H9 (cell line): ENCODE measurements around the gene PLEKHA8. TPM values are rescaled to one million over a fixed set of nuclear protein-coding genes. Genes with fewer than 3 reads are reported as not detected.

Source experiments
- DNase-seq: peaks from one replicate; pipeline ENCODE4 v3.0.0-alpha.2; 2017
- H2AFZ ChIP-seq: one replicate; pipeline ENCODE4 v1.6.1; 2013; ENCODE audit warnings: mild to moderate bottlenecking, low read length, control low read depth, moderate library complexity
- H2AK5ac ChIP-seq: 2 replicates; pipeline ENCODE4 v1.6.1; 2013; ENCODE audit warnings: low read length, control low read depth, mixed read lengths; ENCODE audit not compliant: insufficient read length
- H2BK120ac ChIP-seq: one replicate; pipeline ENCODE4 v1.6.1; 2013; ENCODE audit warnings: low read depth, mild to moderate bottlenecking, low read length, control low read depth, inconsistent platforms; ENCODE audit not compliant: poor library complexity, severe bottlenecking
- H2BK12ac ChIP-seq: 2 replicates; pipeline ENCODE4 v1.6.1; 2013; ENCODE audit warnings: low read length, control low read depth, mixed read lengths, low read depth; ENCODE audit not compliant: insufficient read length
- H2BK15ac ChIP-seq: 2 replicates; pipeline ENCODE4 v1.6.1; 2013; ENCODE audit warnings: low read depth, low read length, control low read depth
- H2BK20ac ChIP-seq: one replicate; pipeline ENCODE4 v1.6.1; 2013; ENCODE audit warnings: low read depth, mild to moderate bottlenecking, low read length, control low read depth, inconsistent platforms; ENCODE audit not compliant: poor library complexity, severe bottlenecking
- H2BK5ac ChIP-seq: 2 replicates; pipeline ENCODE4 v1.6.1; 2013; ENCODE audit warnings: low read length, control low read depth, mixed read lengths; ENCODE audit not compliant: insufficient read length
- H3K14ac ChIP-seq: 2 replicates; pipeline ENCODE4 v1.6.1; 2013; ENCODE audit warnings: low read length, control low read depth; ENCODE audit not compliant: insufficient read depth
- H3K18ac ChIP-seq: 2 replicates; pipeline ENCODE4 v1.6.1; 2013; ENCODE audit warnings: low read depth, mild to moderate bottlenecking, mixed read lengths, low read length, control low read depth; ENCODE audit not compliant: insufficient read length
- H3K23ac ChIP-seq: 2 replicates; pipeline ENCODE4 v1.6.1; 2013; ENCODE audit warnings: low read length, control low read depth, mixed read lengths, low read depth; ENCODE audit not compliant: insufficient read length
- H3K23me2 ChIP-seq: 2 replicates; pipeline ENCODE4 v1.6.1; 2013; ENCODE audit warnings: low read depth, mild to moderate bottlenecking, mixed read lengths, low read length, control low read depth; ENCODE audit not compliant: insufficient read length, poor library complexity, severe bottlenecking
- H3K27ac ChIP-seq: 2 replicates; pipeline ENCODE4 v1.5.1; 2013; ENCODE audit warnings: low read length, control low read depth, mixed read lengths, low read depth; ENCODE audit not compliant: insufficient read length
- H3K27me3 ChIP-seq: 2 replicates; pipeline ENCODE4 v1.6.1; 2013; ENCODE audit warnings: low read length, control low read depth, inconsistent platforms; ENCODE audit not compliant: insufficient read depth
- H3K4ac ChIP-seq: 2 replicates; pipeline ENCODE4 v1.6.1; 2013; ENCODE audit warnings: low read depth, mild to moderate bottlenecking, control low read depth, inconsistent platforms, low read length, moderate library complexity
- H3K4me1 ChIP-seq: 2 replicates; pipeline ENCODE4 v1.6.1; 2013; ENCODE audit warnings: low read length, control low read depth, inconsistent platforms; ENCODE audit not compliant: insufficient read depth
- H3K4me2 ChIP-seq: 2 replicates; pipeline ENCODE4 v1.6.1; 2013; ENCODE audit warnings: low read length, control low read depth, mixed read lengths; ENCODE audit not compliant: insufficient read length, insufficient read depth
- H3K56ac ChIP-seq: 2 replicates; pipeline ENCODE4 v1.6.1; 2013; ENCODE audit warnings: low read depth, mild to moderate bottlenecking, mixed read lengths, low read length, control low read depth; ENCODE audit not compliant: insufficient read length
- H3K79me1 ChIP-seq: 2 replicates; pipeline ENCODE4 v1.6.1; 2013; ENCODE audit warnings: low read depth, mild to moderate bottlenecking, moderate library complexity, low read length, control low read depth, inconsistent platforms; ENCODE audit not compliant: insufficient read depth, poor library complexity, severe bottlenecking
- H3K79me2 ChIP-seq: 2 replicates; pipeline ENCODE4 v1.6.1; 2013; ENCODE audit warnings: low read length, control low read depth, inconsistent platforms; ENCODE audit not compliant: insufficient read depth
- H3K9ac ChIP-seq: 2 replicates; pipeline ENCODE4 v1.6.1; 2013; ENCODE audit warnings: low read length, control low read depth, mixed read lengths; ENCODE audit not compliant: insufficient read length; ENCODE audit errors: extremely low read depth
- H3K9me3 ChIP-seq: one replicate; pipeline ENCODE4 v1.6.1; 2013; ENCODE audit warnings: low read depth, low read length, inconsistent platforms; ENCODE audit not compliant: control insufficient read depth
- H3T11ph ChIP-seq: one replicate; pipeline ENCODE4 v1.6.1; 2013; ENCODE audit warnings: mild to moderate bottlenecking, low read length, control low read depth, inconsistent platforms
- H4K20me1 ChIP-seq: one replicate; pipeline ENCODE4 v1.6.1; 2013; ENCODE audit not compliant: control insufficient read depth, insufficient read length, insufficient read depth
- H4K5ac ChIP-seq: 2 replicates; pipeline ENCODE4 v1.6.1; 2013; ENCODE audit warnings: low read depth, mild to moderate bottlenecking, mixed read lengths, low read length, control low read depth; ENCODE audit not compliant: insufficient read length
- H4K8ac ChIP-seq: replicated peaks from 2 replicates; pipeline ENCODE4 v1.6.1; 2013; ENCODE audit warnings: low read length, control low read depth, mixed read lengths, low read depth; ENCODE audit not compliant: insufficient read length
- H4K91ac ChIP-seq: 2 replicates; pipeline ENCODE4 v1.6.1; 2013; ENCODE audit warnings: low read depth, mild to moderate bottlenecking, moderate library complexity, mixed read lengths, low read length, control low read depth; ENCODE audit not compliant: insufficient read length
- H3K27ac Mint-ChIP-seq, 3 experiments: 2 replicates in 2 of 3; 3 replicates in 1 of 3; pipeline ENCODE4 v1.8.0; 2020 to 2021; ENCODE audit warnings: mixed read lengths in 3 of 3, mild to moderate bottlenecking in 1 of 3, moderate library complexity in 1 of 3
- H3K27me3 Mint-ChIP-seq: 2 replicates; pipeline ENCODE4 v1.8.0; 2021; ENCODE audit warnings: low read depth, mild to moderate bottlenecking, moderate library complexity, mixed read lengths
- H3K36me3 Mint-ChIP-seq, 3 experiments: 2 replicates in 2 of 3; 3 replicates in 1 of 3; pipeline ENCODE4 v1.8.0; 2020 to 2021; ENCODE audit warnings: low read depth in 3 of 3, mixed read lengths in 3 of 3; ENCODE audit not compliant: insufficient read depth in 1 of 3
- H3K4me1 Mint-ChIP-seq, 2 experiments: 2 replicates each; pipeline ENCODE4 v1.8.0; 2020; ENCODE audit warnings: mixed read lengths in 2 of 2
- H3K4me3 Mint-ChIP-seq, 2 experiments: 2 replicates in 1 of 2; 3 replicates in 1 of 2; pipeline ENCODE4 v1.8.0; 2020 to 2021; ENCODE audit warnings: mild to moderate bottlenecking in 2 of 2, mixed read lengths in 2 of 2, moderate library complexity in 1 of 2
- H3K9me3 Mint-ChIP-seq, 2 experiments: 2 replicates in 1 of 2; 3 replicates in 1 of 2; pipeline ENCODE4 v1.8.0; 2020; ENCODE audit warnings: mild to moderate bottlenecking in 2 of 2, mixed read lengths in 2 of 2, moderate library complexity in 1 of 2
- WGBS: extraction: QIAGEN DNeasy Blood & Tissue Kit; methylation state at CpG from one replicate; pipeline ENCODE4 v1.1.7; 2013; ENCODE audit warnings: missing lambda C conversion rate, low lambda C conversion rate, mixed read lengths; ENCODE audit not compliant: insufficient read length; ENCODE audit errors: extremely low coverage; 5-methylcytosine and 5-hydroxymethylcytosine counted together
- total RNA-seq: library from RNA; stranded (reverse); gene quantifications from 2 replicates; pipeline ENCODE4 v1.2.1, GENCODE V29; 2021
- TF ChIP-seq, protein P1 (sequence below): fragments of 200-600 bp; sonication (generic); conservative IDR thresholded peaks from 3 replicates; pipeline ENCODE4 v1.8.0; 2021; ENCODE audit warnings: antibody characterized with exemption, mild to moderate bottlenecking

The PLEKHA8 gene
- total RNA-seq, 1 experiment from 2014 or later = 37.0 TPM

DNA sequence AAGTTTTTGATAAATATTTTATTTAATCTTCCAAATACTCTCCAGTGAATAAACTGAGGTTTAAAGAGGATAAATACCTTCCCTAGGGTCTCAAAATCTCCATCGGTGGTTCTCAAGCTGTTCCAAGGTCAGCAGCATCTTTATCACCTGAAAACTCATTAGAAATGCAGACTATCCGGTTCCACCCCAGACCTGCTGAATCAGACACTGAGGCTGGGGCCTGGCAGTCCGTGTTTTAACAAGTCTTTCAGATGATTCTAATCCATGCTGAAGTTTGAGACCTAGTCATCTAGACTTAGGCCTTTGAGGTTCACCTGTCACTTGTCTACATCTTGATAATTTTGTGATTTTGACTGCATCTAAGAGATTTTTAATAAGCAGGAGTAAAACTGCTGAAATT, 37.5 kb downstream of the PLEKHA8 start:
- Histone ChIP-seq H3K9me3 (no peaks in the 10 kb centered on the region), H3K18ac (no peak overlapping the region), H3K4me1 (no peaks in the 10 kb centered on the region), H3T11ph (no peak overlapping the region), H3K27ac (no peak overlapping the region), H3K79me2 (no peaks in the 10 kb centered on the region), H3K27me3 (no peaks in the 10 kb centered on the region), H4K5ac (no peak overlapping the region), H3K9ac (no peak overlapping the region), H3K56ac (no peak overlapping the region), H2BK12ac (no peak overlapping the region), H3K23ac (no peak overlapping the region), H3K14ac (no peak overlapping the region), H2BK120ac (no peak overlapping the region), H3K79me1 (no peaks in the 10 kb centered on the region), H2BK5ac (no peak overlapping the region), H2BK15ac (no peak overlapping the region), H3K4ac (no peak overlapping the region), H2AFZ (no peak overlapping the region), H2AK5ac (no peak overlapping the region), H4K91ac (no peak overlapping the region), H2BK20ac (no peak overlapping the region), H3K23me2 (no peaks in the 10 kb centered on the region), H3K4me2 (no peak overlapping the region), H4K20me1 (no peaks in the 10 kb centered on the region), H4K8ac (no peak overlapping the region)
- no peaks in the 10 kb centered on the region for H3K4me1 Mint-ChIP-seq
- TF ChIP-seq, protein P1, sequence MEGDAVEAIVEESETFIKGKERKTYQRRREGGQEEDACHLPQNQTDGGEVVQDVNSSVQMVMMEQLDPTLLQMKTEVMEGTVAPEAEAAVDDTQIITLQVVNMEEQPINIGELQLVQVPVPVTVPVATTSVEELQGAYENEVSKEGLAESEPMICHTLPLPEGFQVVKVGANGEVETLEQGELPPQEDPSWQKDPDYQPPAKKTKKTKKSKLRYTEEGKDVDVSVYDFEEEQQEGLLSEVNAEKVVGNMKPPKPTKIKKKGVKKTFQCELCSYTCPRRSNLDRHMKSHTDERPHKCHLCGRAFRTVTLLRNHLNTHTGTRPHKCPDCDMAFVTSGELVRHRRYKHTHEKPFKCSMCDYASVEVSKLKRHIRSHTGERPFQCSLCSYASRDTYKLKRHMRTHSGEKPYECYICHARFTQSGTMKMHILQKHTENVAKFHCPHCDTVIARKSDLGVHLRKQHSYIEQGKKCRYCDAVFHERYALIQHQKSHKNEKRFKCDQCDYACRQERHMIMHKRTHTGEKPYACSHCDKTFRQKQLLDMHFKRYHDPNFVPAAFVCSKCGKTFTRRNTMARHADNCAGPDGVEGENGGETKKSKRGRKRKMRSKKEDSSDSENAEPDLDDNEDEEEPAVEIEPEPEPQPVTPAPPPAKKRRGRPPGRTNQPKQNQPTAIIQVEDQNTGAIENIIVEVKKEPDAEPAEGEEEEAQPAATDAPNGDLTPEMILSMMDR = no peak
- H3K27ac Mint-ChIP-seq = no peak overlapping the region
- peaks cover 17 to 34% (median 27%) of the 10 kb centered on the region in 3 experiments; a peak in 6 of 7 replicates for H3K36me3 Mint-ChIP-seq
- H3K4me3 Mint-ChIP-seq = no peak overlapping the region
- no peaks in the 10 kb centered on the region for H3K9me3 Mint-ChIP-seq
- no CpG with 5 or more reads among the region's 3 CpGs for WGBS
- no peak for DNase-seq
- no peaks in the 10 kb centered on the region for H3K27me3 Mint-ChIP-seq
